Breast epithelium (tissue), 3 donors: ENCODE measurements around the gene PRRC2C.

Experiments used
- CTCF ChIP-seq, 3 donors: fragments of 450-650 bp; IDR thresholded peaks; one replicate each; pipeline ENCODE4 v1.5.1; 2016 to 2017; ENCODE audit warnings: antibody characterized with exemption in 3 of 3, mild to moderate bottlenecking in 3 of 3, moderate library complexity in 3 of 3
- POLR2AphosphoS5 ChIP-seq, 3 donors: sonication (generic); formaldehyde crosslinking; IDR thresholded peaks; one replicate each; pipeline ENCODE4 v1.6.1; 2017; ENCODE audit warnings: antibody characterized with exemption in 3 of 3

GRCh38 chr1:171640225-171640624 is 154.9 kb downstream of the PRRC2C start:
- TF ChIP-seq CTCF (IDR thresholded peaks at IDR 0.05) (no peak), POLR2AphosphoS5 (IDR thresholded peaks at IDR 0.05) (no peak)
